DOHH2 (cell line): ENCODE data around the gene CBR3.

Source experiments
- H3F3A ChIP-seq: fragments of 200-600 bp; sonication (generic), shearing (Covaris generic); 2 replicates; pipeline ENCODE4 v1.6.0; 2016; ENCODE audit warnings: antibody characterized with exemption, mild to moderate bottlenecking; ENCODE audit not compliant: control insufficient read depth, insufficient read depth
- H3K27ac ChIP-seq: fragments of 200-600 bp; sonication (generic); 2 replicates; pipeline ENCODE4 v1.5.1; 2014; ENCODE audit warnings: low read depth, mild to moderate bottlenecking, low read length, moderate library complexity
- H3K27me3 ChIP-seq: fragments of 200-600 bp; sonication (generic); 2 replicates; pipeline ENCODE4 v1.6.1; 2014; ENCODE audit warnings: mild to moderate bottlenecking, low read length, mixed read lengths; ENCODE audit not compliant: control insufficient read depth
- H3K36me3 ChIP-seq: fragments of 200-600 bp; sonication (generic); 2 replicates; pipeline ENCODE4 v1.6.1; 2014; ENCODE audit warnings: mild to moderate bottlenecking, low read length, moderate library complexity, mixed read lengths; ENCODE audit not compliant: control insufficient read depth
- H3K4me1 ChIP-seq: fragments of 200-600 bp; sonication (generic); 2 replicates; pipeline ENCODE4 v1.6.1; 2014; ENCODE audit warnings: mild to moderate bottlenecking, low read length, mixed read lengths; ENCODE audit not compliant: control insufficient read depth
- H3K4me2 ChIP-seq: fragments of 200-600 bp; sonication (generic); 2 replicates; pipeline ENCODE4 v1.6.0; 2014; ENCODE audit warnings: mild to moderate bottlenecking, low read length, moderate library complexity
- H3K4me3 ChIP-seq: fragments of 200-600 bp; sonication (generic); 2 replicates; pipeline ENCODE4 v1.5.1; 2014; ENCODE audit warnings: mild to moderate bottlenecking, low read length, mixed read lengths
- H3K79me2 ChIP-seq: fragments of 200-600 bp; sonication (generic); 2 replicates; pipeline ENCODE4 v1.6.1; 2014; ENCODE audit warnings: mild to moderate bottlenecking, low read length, mixed read lengths; ENCODE audit not compliant: control insufficient read depth
- H3K9me2 ChIP-seq: fragments of 200-600 bp; sonication (generic); replicated peaks from 2 replicates; pipeline ENCODE4 v1.6.1; 2014; ENCODE audit warnings: mild to moderate bottlenecking, low read length, mixed read lengths; ENCODE audit not compliant: control insufficient read depth
- H3K9me3 ChIP-seq: fragments of 200-600 bp; sonication (generic); 2 replicates; pipeline ENCODE4 v1.6.1; 2014; ENCODE audit warnings: antibody characterized with exemption, low read length, mixed read lengths; ENCODE audit not compliant: control insufficient read depth, insufficient read depth
- H4K20me1 ChIP-seq: fragments of 200-600 bp; sonication (generic); 2 replicates; pipeline ENCODE4 v1.6.0; 2014; ENCODE audit warnings: low read depth, mild to moderate bottlenecking, antibody characterized with exemption, low read length, moderate library complexity; ENCODE audit not compliant: control insufficient read depth, insufficient read depth
- CTCF ChIP-seq: fragments of 200-600 bp; sonication (generic); IDR thresholded peaks from one replicate; pipeline ENCODE4 v1.5.1; 2014; ENCODE audit warnings: antibody characterized with exemption, mild to moderate bottlenecking, low read depth, low read length; ENCODE audit not compliant: poor library complexity, severe bottlenecking
- EZH2phosphoT487 ChIP-seq: fragments of 200-600 bp; sonication (generic); IDR thresholded peaks from 2 replicates; pipeline ENCODE4 v1.6.1; 2017; ENCODE audit warnings: borderline replicate concordance, mild to moderate bottlenecking, antibody characterized with exemption, low read length, moderate library complexity, mixed read lengths

The CBR3 gene

GRCh38 chr21:36184545-36184944 lies 49.7 kb downstream of the CBR3 start:
- H3K4me1 ChIP-seq = peaks cover 25% of the 10 kb centered on the region
- TF ChIP-seq EZH2phosphoT487 = no peak

GRCh38 chr21:36185523-36185922 lies 50.6 kb downstream of the CBR3 start:
- no peaks in the 10 kb centered on the region for H3K79me2 ChIP-seq
- TF ChIP-seq EZH2phosphoT487 = no peak
- TF ChIP-seq CTCF = no peak
- no peak overlapping the region for H3K4me2 ChIP-seq
- no peaks in the 10 kb centered on the region for H3K9me2 ChIP-seq
- H3F3A ChIP-seq = no peaks in the 10 kb centered on the region
- H3K27ac ChIP-seq = no peak overlapping the region
- H4K20me1 ChIP-seq = no peaks in the 10 kb centered on the region
- H3K36me3 ChIP-seq = no peaks in the 10 kb centered on the region
- no peaks in the 10 kb centered on the region for H3K27me3 ChIP-seq
- peaks cover 25% of the 10 kb centered on the region for H3K4me1 ChIP-seq
- no peaks in the 10 kb centered on the region for H3K9me3 ChIP-seq
- no peak overlapping the region for H3K4me3 ChIP-seq

More at GRCh38 chr21:36184545-36184944, 49.7 kb downstream of the CBR3 start:
- no peaks in the 10 kb centered on the region for H3K9me3 ChIP-seq
- no peaks in the 10 kb centered on the region for H3K27me3 ChIP-seq
- no peaks in the 10 kb centered on the region for H3F3A ChIP-seq
- no peak overlapping the region for H3K4me3 ChIP-seq
- H3K9me2 ChIP-seq = no peaks in the 10 kb centered on the region
- H4K20me1 ChIP-seq = no peaks in the 10 kb centered on the region
- no peak overlapping the region for H3K4me2 ChIP-seq
- no peak overlapping the region for H3K27ac ChIP-seq
- no peaks in the 10 kb centered on the region for H3K36me3 ChIP-seq
- no peaks in the 10 kb centered on the region for H3K79me2 ChIP-seq

GRCh38 chr21:36186081-36186480 lies 51.2 kb downstream of the CBR3 start:
- no peaks in the 10 kb centered on the region for H3K9me2 ChIP-seq
- no peak overlapping the region for H3K27ac ChIP-seq
- no peak for TF ChIP-seq CTCF
- TF ChIP-seq EZH2phosphoT487 = no peak
- H3K27me3 ChIP-seq = no peaks in the 10 kb centered on the region
- H3K79me2 ChIP-seq = no peaks in the 10 kb centered on the region
- H3F3A ChIP-seq = no peaks in the 10 kb centered on the region
- H3K4me3 ChIP-seq = no peak overlapping the region
- H3K4me1 ChIP-seq = peaks cover 25% of the 10 kb centered on the region
- no peaks in the 10 kb centered on the region for H4K20me1 ChIP-seq
- H3K9me3 ChIP-seq = no peaks in the 10 kb centered on the region
- no peaks in the 10 kb centered on the region for H3K36me3 ChIP-seq
- no peak overlapping the region for H3K4me2 ChIP-seq

GRCh38 chr21:36186506-36187399 lies 51.9 kb downstream of the CBR3 start:
- H4K20me1 ChIP-seq = no peaks in the 10 kb centered on the region
- no peaks in the 10 kb centered on the region for H3K79me2 ChIP-seq
- H3K9me2 ChIP-seq = no peaks in the 10 kb centered on the region
- no peak for TF ChIP-seq EZH2phosphoT487
- TF ChIP-seq CTCF = no peak
- H3K9me3 ChIP-seq = no peaks in the 10 kb centered on the region
- no peak overlapping the region for H3K4me2 ChIP-seq
- H3K27me3 ChIP-seq = no peaks in the 10 kb centered on the region
- no peaks in the 10 kb centered on the region for H3F3A ChIP-seq
- H3K27ac ChIP-seq = no peak overlapping the region
- H3K4me3 ChIP-seq = no peak overlapping the region
- H3K4me1 ChIP-seq = peaks cover 19% of the 10 kb centered on the region
- H3K36me3 ChIP-seq = no peaks in the 10 kb centered on the region
